CD4-positive, alpha-beta memory T cell (primary cell): ENCODE results near the gene URI1. TPM values are rescaled to one million over a fixed set of nuclear protein-coding genes. Genes with fewer than 3 reads are reported as not detected.
"Not testable (repeated sequence)": the region's sequence is repeated elsewhere in the genome, so short reads cannot be mapped to it uniquely, and the experiment has no call there.

Source experiments
- CTCF ChIA-PET: fragments of 350-600 bp; sonication (Branson Sonifier 250); formaldehyde crosslinking; loops from one replicate; lab custom pipeline; 2021; ENCODE audit warnings: inconsistent platforms; ENCODE audit not compliant: partially characterized antibody; lab: Charles Lee
- POLR2A ChIA-PET: fragments of 350-600 bp; sonication (Branson Sonifier 250); formaldehyde crosslinking; loops from one replicate; lab custom pipeline; 2021; ENCODE audit not compliant: partially characterized antibody; lab: Charles Lee
- DNase-seq, 5 donors: peaks; one replicate each; pipeline versions ENCODE4 v3.0.0 to v3.0.0-alpha.2; 2020 to 2022; ENCODE audit warnings: mixed read lengths in 1 of 5
- H3K27ac ChIP-seq: one replicate; pipeline ENCODE4 v1.7.0; 2013; ENCODE audit warnings: low read depth, low read length
- H3K27me3 ChIP-seq: 2 replicates; pipeline ENCODE4 v1.7.0; 2013; ENCODE audit warnings: mild to moderate bottlenecking, low read length, moderate library complexity; ENCODE audit not compliant: insufficient read depth
- H3K36me3 ChIP-seq: 2 replicates; pipeline ENCODE4 v1.7.0; 2013; ENCODE audit warnings: mild to moderate bottlenecking, low read length, moderate library complexity; ENCODE audit not compliant: insufficient read depth
- H3K4me1 ChIP-seq: 2 replicates; pipeline ENCODE4 v1.7.0; 2013; ENCODE audit warnings: mild to moderate bottlenecking, low read length, moderate library complexity; ENCODE audit not compliant: insufficient read depth
- H3K4me3 ChIP-seq, 2 donors: one replicate each; pipeline ENCODE4 v1.7.0; 2013; ENCODE audit warnings: low read length in 2 of 2, mild to moderate bottlenecking in 1 of 2
- H3K9me3 ChIP-seq, 2 donors: one replicate each; pipeline ENCODE4 v1.7.0; 2013; ENCODE audit warnings: low read length in 2 of 2, control low read depth in 1 of 2; ENCODE audit not compliant: control insufficient read depth in 1 of 2
- H3K27ac Mint-ChIP-seq, 7 donors: one replicate each; pipeline ENCODE4 v1.8.0; 2020 to 2021; ENCODE audit warnings: mixed read lengths in 7 of 7, mild to moderate bottlenecking in 6 of 7, inconsistent platforms in 3 of 7, moderate library complexity in 3 of 7
- H3K27me3 Mint-ChIP-seq, 2 donors: one replicate each; pipeline ENCODE4 v1.8.0; 2020 to 2021; ENCODE audit warnings: mixed read lengths in 2 of 2
- H3K36me3 Mint-ChIP-seq, 2 donors: one replicate each; pipeline ENCODE4 v1.8.0; 2020 to 2021; ENCODE audit warnings: mixed read lengths in 2 of 2, inconsistent platforms in 1 of 2, mild to moderate bottlenecking in 1 of 2
- H3K4me1 Mint-ChIP-seq, 4 donors: one replicate each; pipeline ENCODE4 v1.8.0; 2020 to 2021; ENCODE audit warnings: mixed read lengths in 4 of 4, mild to moderate bottlenecking in 1 of 4
- H3K4me3 Mint-ChIP-seq, 8 donors: one replicate each; pipeline ENCODE4 v1.8.0; 2020 to 2021; ENCODE audit warnings: mixed read lengths in 8 of 8, mild to moderate bottlenecking in 7 of 8, moderate library complexity in 6 of 8, inconsistent platforms in 3 of 8
- H3K9me3 Mint-ChIP-seq, 8 donors: one replicate each; pipeline ENCODE4 v1.8.0; 2020 to 2021; ENCODE audit warnings: mixed read lengths in 8 of 8, mild to moderate bottlenecking in 5 of 8, inconsistent platforms in 3 of 8, moderate library complexity in 1 of 8
- intact Hi-C: fragments of 100-400 bp; cut with micrococcal nuclease; formaldehyde crosslinking; loops from one replicate; pipeline ENCODE4 v1.15.1; 2023
- polyA plus RNA-seq, 2 donors: library from polyadenylated mRNA; unstranded; fragments of 300-500 nt; fragmentation: Illumina TruSeq; gene quantifications; one replicate each; pipeline ENCODE4 v1.2.3, GENCODE V29; 2021
- total RNA-seq, 2 experiments: library from RNA; stranded (reverse); gene quantifications; one replicate each; pipeline ENCODE4 v1.2.3, GENCODE V29; 2021

Gene URI1
- total and polyA plus RNA-seq, 4 experiments from 2014 or later = 16.6 to 95.0 (median 64.7) TPM

GRCh38 chr19:29947871-29948270 is 5.8 kb downstream of the URI1 start:
- H3K27me3 Mint-ChIP-seq = no peaks in the 10 kb centered on the region
- intact Hi-C loops = no loop called here
- H3K27me3 ChIP-seq = no peaks in the 10 kb centered on the region
- POLR2A ChIA-PET = no interaction called here
- H3K4me3 Mint-ChIP-seq = peak overlapping the region in 5 of 8 donors; percentile 10 to 60 (median 31)
- H3K36me3 Mint-ChIP-seq = peaks cover 14 to 24% of the 10 kb centered on the region in 2 donors
- no peaks in the 10 kb centered on the region for H3K9me3 Mint-ChIP-seq
- no peak overlapping the region for H3K4me3 ChIP-seq
- CTCF ChIA-PET = no interaction called here
- no peaks in the 10 kb centered on the region for H3K9me3 ChIP-seq
- DNase-seq = no peak
- H3K27ac Mint-ChIP-seq = peak overlapping the region in 6 of 7 donors; percentile 2 to 55 (median 19)
- H3K4me1 ChIP-seq = peaks cover 63% of the 10 kb centered on the region
- H3K36me3 ChIP-seq = no peaks in the 10 kb centered on the region
- no peak overlapping the region for H3K27ac ChIP-seq
- H3K4me1 Mint-ChIP-seq = peaks cover 60 to 89% (median 74%) of the 10 kb centered on the region in 4 donors

DNA sequence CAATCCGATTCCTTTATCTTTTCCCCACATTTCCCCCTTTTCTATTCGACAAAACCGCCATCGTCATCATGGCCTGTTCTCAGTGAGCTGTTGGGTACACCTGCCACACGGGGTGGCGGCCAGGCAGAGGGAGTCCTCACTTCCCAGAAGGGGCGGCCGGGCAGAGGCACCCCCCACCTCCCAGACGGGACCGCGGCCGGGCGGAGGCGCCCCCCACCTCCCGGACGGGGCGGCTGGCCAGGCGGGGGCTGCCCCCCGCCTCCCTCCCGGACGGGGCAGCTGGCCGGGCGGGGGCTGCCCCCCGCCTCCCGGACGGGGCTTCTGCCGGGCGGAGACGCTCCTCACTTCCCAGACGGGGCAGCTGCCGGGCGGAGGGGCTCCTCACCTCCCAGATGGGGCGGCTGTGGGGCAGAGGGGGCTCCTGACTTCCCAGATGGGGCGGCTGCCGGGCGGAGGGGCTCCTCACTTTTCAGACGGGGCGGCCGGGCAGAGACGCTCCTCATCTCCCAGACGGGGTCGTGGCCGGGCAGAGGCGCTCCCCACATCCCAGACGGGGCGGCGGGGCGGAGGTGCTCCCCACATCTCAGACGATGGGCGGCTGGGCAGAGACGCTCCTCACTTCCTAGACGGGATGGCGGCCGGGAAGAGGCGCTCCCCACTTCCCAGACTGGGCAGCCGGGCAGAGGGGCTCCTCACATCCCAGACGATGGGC is 6.9 kb downstream of the URI1 start:
- peaks cover 61% of the 10 kb centered on the region for H3K4me1 ChIP-seq
- CTCF ChIA-PET, H3K4me3 Mint-ChIP-seq, POLR2A ChIA-PET, DNase-seq, H3K27me3 ChIP-seq, H3K4me3 ChIP-seq, intact Hi-C loops, H3K9me3 Mint-ChIP-seq, H3K27ac ChIP-seq, H3K36me3 ChIP-seq, H3K27me3 Mint-ChIP-seq, H3K9me3 ChIP-seq: not testable (repeated sequence)
- peaks cover 60 to 87% (median 73%) of the 10 kb centered on the region in 4 donors for H3K4me1 Mint-ChIP-seq
- H3K36me3 Mint-ChIP-seq = peaks cover 17 to 24% of the 10 kb centered on the region in 2 donors
- peak overlapping the region in 1 of 7 donors; percentile 55 for H3K27ac Mint-ChIP-seq

DNA sequence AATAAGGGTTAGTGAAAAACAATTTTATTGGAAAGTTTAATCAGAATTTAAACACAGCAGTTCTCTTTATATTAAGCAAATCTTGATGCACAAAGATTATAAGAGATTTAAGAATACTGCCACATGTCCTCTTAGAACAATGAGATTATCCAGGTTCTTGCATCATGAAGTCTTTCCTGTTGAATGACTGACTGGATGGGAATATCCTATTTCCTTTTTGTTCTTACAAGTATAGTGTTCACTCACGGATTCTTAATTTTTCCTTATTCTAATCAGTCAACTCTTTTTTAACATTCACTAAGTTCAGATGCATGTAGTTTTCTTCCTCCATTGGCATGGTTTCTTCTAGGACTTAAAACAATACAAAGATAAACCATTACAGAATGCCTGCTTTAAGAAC is 10.1 kb downstream of the URI1 start:
- H3K27ac Mint-ChIP-seq = peak overlapping the region in 2 of 7 donors; percentile 5 to 35

DNA sequence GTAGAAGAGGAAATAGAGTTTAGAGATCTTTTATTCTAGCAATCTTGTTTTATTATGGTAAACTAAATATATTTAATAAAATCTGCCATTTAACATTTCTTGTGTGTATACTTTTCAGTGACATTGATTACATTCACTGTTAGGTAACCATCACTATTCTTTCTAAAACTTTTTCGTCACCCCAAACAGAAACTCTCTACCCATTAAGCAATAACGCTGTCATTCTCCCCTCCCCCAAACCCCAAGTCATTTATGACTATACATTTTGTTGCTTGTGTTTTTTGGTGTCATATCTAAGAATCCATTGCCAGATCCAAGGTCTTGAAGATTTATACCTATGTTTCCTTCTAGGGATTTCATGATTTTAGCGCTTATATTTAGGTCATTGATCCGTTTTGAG is 10.6 kb downstream of the URI1 start:
- H3K36me3 Mint-ChIP-seq = peaks cover 17 to 25% of the 10 kb centered on the region in 2 donors
- peaks cover 44 to 74% (median 56%) of the 10 kb centered on the region in 4 donors for H3K4me1 Mint-ChIP-seq
- H3K4me3 Mint-ChIP-seq = peak overlapping the region in 1 of 8 donors; percentile 4

More for the DNA sequence above, 10.1 kb downstream of the URI1 start:
- no peaks in the 10 kb centered on the region for H3K27me3 Mint-ChIP-seq
- intact Hi-C loops = loop anchor here (5.0 kb wide), 1 partner anchor 45 kb away; no protein-coding TSS in a partner anchor
- DNase-seq = no peak
- H3K36me3 Mint-ChIP-seq = peaks cover 17 to 23% of the 10 kb centered on the region in 2 donors
- H3K4me1 ChIP-seq = peaks cover 34% of the 10 kb centered on the region
- no peak overlapping the region for H3K4me3 Mint-ChIP-seq
- ChIA-PET POLR2A (no interaction called here), CTCF (no interaction called here)
- H3K4me1 Mint-ChIP-seq = peaks cover 46 to 75% (median 57%) of the 10 kb centered on the region in 4 donors
- no peak overlapping the region for H3K27ac ChIP-seq
- no peaks in the 10 kb centered on the region for H3K27me3 ChIP-seq
- H3K9me3 Mint-ChIP-seq = no peaks in the 10 kb centered on the region
- H3K9me3 ChIP-seq = no peaks in the 10 kb centered on the region
- H3K36me3 ChIP-seq = no peaks in the 10 kb centered on the region
- no peak overlapping the region for H3K4me3 ChIP-seq

GRCh38 chr19:29953352-29954247 is 11.6 kb downstream of the URI1 start:
- H3K4me1 Mint-ChIP-seq = peaks cover 37 to 65% (median 49%) of the 10 kb centered on the region in 4 donors
- ChIA-PET POLR2A (interaction anchor here (2.0 kb wide), 1 partner anchor 9 kb away, joined by 5 read pairs; no protein-coding TSS in a partner anchor), CTCF (no interaction called here)
- H3K27ac Mint-ChIP-seq = peak overlapping the region in 2 of 7 donors; percentile 46 to 62
- no peak for DNase-seq
- no peaks in the 10 kb centered on the region for H3K9me3 Mint-ChIP-seq
- no peak overlapping the region for H3K4me3 ChIP-seq
- peak overlapping the region in 2 of 8 donors; percentile 20 to 34 for H3K4me3 Mint-ChIP-seq
- no peaks in the 10 kb centered on the region for H3K27me3 Mint-ChIP-seq
- no peaks in the 10 kb centered on the region for H3K27me3 ChIP-seq
- no peak overlapping the region for H3K27ac ChIP-seq
- intact Hi-C loops = loop anchor here (5.0 kb wide), 1 partner anchor 44 kb away; no protein-coding TSS in a partner anchor
- peaks cover 13 to 15% of the 10 kb centered on the region in 2 donors for H3K36me3 Mint-ChIP-seq
- H3K9me3 ChIP-seq = no peaks in the 10 kb centered on the region
- no peaks in the 10 kb centered on the region for H3K36me3 ChIP-seq
- H3K4me1 ChIP-seq = peaks cover 29% of the 10 kb centered on the region

More for the DNA sequence above, 10.6 kb downstream of the URI1 start:
- Mint-ChIP-seq H3K9me3 (no peaks in the 10 kb centered on the region), H3K27me3 (no peaks in the 10 kb centered on the region), H3K27ac (peak overlapping the region in 3 of 7 donors; percentile 4 to 35 (median 5))
- H3K9me3 ChIP-seq = no peaks in the 10 kb centered on the region
- H3K36me3 ChIP-seq = no peaks in the 10 kb centered on the region
- POLR2A ChIA-PET = no interaction called here
- H3K4me3 ChIP-seq = no peak overlapping the region
- no peak overlapping the region for H3K27ac ChIP-seq
- H3K27me3 ChIP-seq = no peaks in the 10 kb centered on the region
- CTCF ChIA-PET = no interaction called here
- intact Hi-C loops = loop anchor here (5.0 kb wide), 1 partner anchor 45 kb away; no protein-coding TSS in a partner anchor
- DNase-seq = no peak
- peaks cover 29% of the 10 kb centered on the region for H3K4me1 ChIP-seq

DNA sequence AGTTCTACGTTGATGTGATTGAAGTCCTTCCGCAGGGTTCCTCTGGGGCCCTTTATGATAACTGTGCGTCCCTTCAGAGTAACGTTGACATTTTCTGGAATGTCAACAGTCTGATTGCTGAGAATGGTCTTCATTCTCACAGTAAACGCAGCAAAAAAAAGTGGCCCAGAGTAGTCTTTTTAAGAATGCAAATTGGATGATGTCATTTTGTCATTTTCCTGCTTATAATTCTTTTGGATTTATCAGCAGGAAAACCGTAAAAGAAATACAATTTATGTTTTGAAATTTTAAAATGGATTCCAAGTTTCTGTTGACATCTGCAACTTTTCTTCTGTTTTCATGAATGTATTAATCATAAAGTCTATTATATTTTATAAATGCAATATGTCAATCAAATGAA is 14.8 kb downstream of the URI1 start:
- ChIA-PET CTCF (interaction anchor here (1.2 kb wide), 1 partner anchor 10 kb away, joined by 4 read pairs; no protein-coding TSS in a partner anchor), POLR2A (no interaction called here)
- H3K4me1 ChIP-seq = peaks cover 41% of the 10 kb centered on the region
- intact Hi-C loops = no loop called here
- H3K36me3 ChIP-seq = no peaks in the 10 kb centered on the region
- H3K4me3 ChIP-seq = no peak overlapping the region
- H3K36me3 Mint-ChIP-seq = peaks cover 11 to 19% of the 10 kb centered on the region in 2 donors
- H3K9me3 ChIP-seq = no peaks in the 10 kb centered on the region
- H3K27me3 Mint-ChIP-seq = no peaks in the 10 kb centered on the region
- DNase-seq = no peak
- no peak overlapping the region for H3K27ac Mint-ChIP-seq
- H3K27ac ChIP-seq = no peak overlapping the region
- H3K4me3 Mint-ChIP-seq = no peak overlapping the region
- peaks cover 34 to 61% (median 45%) of the 10 kb centered on the region in 4 donors for H3K4me1 Mint-ChIP-seq
- H3K27me3 ChIP-seq = no peaks in the 10 kb centered on the region
- H3K9me3 Mint-ChIP-seq = peaks cover 0 to 2% (median 0%) of the 10 kb centered on the region in 8 donors
